ENCODE data around the gene KCNMA1.

KCNMA1 gene

DNA sequence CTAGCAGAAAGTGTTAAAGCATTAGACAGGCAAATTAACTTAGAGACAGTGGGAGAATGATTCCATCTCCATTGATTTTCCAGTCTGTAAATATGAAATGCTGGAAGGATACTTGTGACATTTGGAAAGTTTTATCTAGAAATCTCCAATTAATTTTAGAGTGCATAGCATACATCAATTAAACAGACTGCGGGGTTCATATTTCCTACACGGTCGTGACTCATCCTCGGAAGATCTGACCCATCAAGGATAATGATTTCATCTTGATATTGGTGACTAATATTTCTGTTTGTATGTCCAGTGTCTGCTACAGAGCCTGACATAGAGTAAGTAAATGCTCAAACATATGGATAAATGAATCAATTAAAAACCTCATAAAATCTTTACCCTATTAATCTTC lies 474.9 kb downstream of the KCNMA1 start:
- H3K9me3 ChIP-seq (ENCODE audit: control insufficient read depth, low read length): no peaks in the 10 kb centered on the region
- H3K4me3 ChIP-seq (ENCODE audit: insufficient read depth, low read depth, low read length, poor library complexity, severe bottlenecking): no peak overlapping the region
- no peak for DNase-seq
- no peaks in the 10 kb centered on the region for H3K4me1 ChIP-seq (ENCODE audit: control insufficient read depth, insufficient read depth, low read length, poor library complexity, severe bottlenecking)
- no peaks in the 10 kb centered on the region for H3K36me3 ChIP-seq (ENCODE audit: control insufficient read depth, insufficient read depth, low read length)
- H3K27ac ChIP-seq (ENCODE audit: insufficient read depth, low read length, poor library complexity, severe bottlenecking): no peak overlapping the region
- no peaks in the 10 kb centered on the region for H3K27me3 ChIP-seq (replicated peaks; ENCODE audit: control insufficient read depth, insufficient read depth, low read length, poor library complexity, severe bottlenecking)

- Histone ChIP-seq H3K4me3 (ENCODE audit: insufficient read depth, low read depth, low read length, poor library complexity, severe bottlenecking) (no peak overlapping the region), H3K9me3 (ENCODE audit: control insufficient read depth, low read length) (no peaks in the 10 kb centered on the region), H3K36me3 (ENCODE audit: control insufficient read depth, insufficient read depth, low read length) (no peaks in the 10 kb centered on the region), H3K27ac (ENCODE audit: insufficient read depth, low read length, poor library complexity, severe bottlenecking) (no peak overlapping the region), H3K4me1 (ENCODE audit: control insufficient read depth, insufficient read depth, low read length, poor library complexity, severe bottlenecking) (no peaks in the 10 kb centered on the region), H3K27me3 (replicated peaks; ENCODE audit: control insufficient read depth, insufficient read depth, low read length, poor library complexity, severe bottlenecking) (no peaks in the 10 kb centered on the region)
- DNase-seq: no peak
Observed at GRCh38 chr10:77160679-77161078, 476.9 kb downstream of the KCNMA1 start.

DNA sequence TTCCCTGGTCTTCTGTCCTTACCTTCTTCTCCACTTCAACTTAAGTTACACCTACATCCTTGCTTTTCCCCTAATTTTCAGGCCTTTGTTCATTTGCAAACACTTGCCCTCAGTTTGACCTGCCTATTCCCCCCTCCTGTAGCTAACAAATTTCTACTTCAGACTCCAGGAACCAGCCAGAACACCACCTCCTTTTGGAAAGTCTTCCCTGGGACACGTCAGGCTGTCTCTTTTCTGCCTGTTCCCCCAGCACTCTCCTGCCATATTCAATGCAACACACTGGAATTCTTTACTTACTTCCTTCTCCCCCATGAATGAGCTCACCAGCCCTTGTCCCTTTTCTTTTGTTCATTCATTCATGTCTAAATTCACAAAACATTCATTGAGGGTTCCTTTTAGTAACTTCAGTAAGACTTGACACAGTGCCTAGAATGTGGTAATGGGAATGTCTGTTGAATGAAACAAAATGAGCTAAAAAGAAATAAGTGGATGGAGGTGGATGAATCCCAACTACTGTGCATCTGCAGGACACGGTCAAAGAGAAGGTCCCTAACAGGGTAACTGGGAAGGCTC lies 478.0 kb downstream of the KCNMA1 start:
- Histone ChIP-seq H3K4me1 (ENCODE audit: control insufficient read depth, insufficient read depth, low read length, poor library complexity, severe bottlenecking) (no peaks in the 10 kb centered on the region), H3K27ac (ENCODE audit: insufficient read depth, low read length, poor library complexity, severe bottlenecking) (no peak overlapping the region), H3K9me3 (ENCODE audit: control insufficient read depth, low read length) (no peaks in the 10 kb centered on the region), H3K36me3 (ENCODE audit: control insufficient read depth, insufficient read depth, low read length) (no peaks in the 10 kb centered on the region), H3K27me3 (replicated peaks; ENCODE audit: control insufficient read depth, insufficient read depth, low read length, poor library complexity, severe bottlenecking) (no peaks in the 10 kb centered on the region), H3K4me3 (ENCODE audit: insufficient read depth, low read depth, low read length, poor library complexity, severe bottlenecking) (no peak overlapping the region)
- no peak for DNase-seq

GRCh38 chr10:77158666-77159065 lies 478.9 kb downstream of the KCNMA1 start:
- no peak overlapping the region for H3K27ac ChIP-seq (ENCODE audit: insufficient read depth, low read length, poor library complexity, severe bottlenecking)
- no peak overlapping the region for H3K4me3 ChIP-seq (ENCODE audit: insufficient read depth, low read depth, low read length, poor library complexity, severe bottlenecking)
- H3K4me1 ChIP-seq (ENCODE audit: control insufficient read depth, insufficient read depth, low read length, poor library complexity, severe bottlenecking): no peaks in the 10 kb centered on the region
- H3K27me3 ChIP-seq (replicated peaks; ENCODE audit: control insufficient read depth, insufficient read depth, low read length, poor library complexity, severe bottlenecking): no peaks in the 10 kb centered on the region
- no peaks in the 10 kb centered on the region for H3K36me3 ChIP-seq (ENCODE audit: control insufficient read depth, insufficient read depth, low read length)
- DNase-seq: no peak
- no peaks in the 10 kb centered on the region for H3K9me3 ChIP-seq (ENCODE audit: control insufficient read depth, low read length)

- Histone ChIP-seq H3K4me1 (ENCODE audit: control insufficient read depth, insufficient read depth, low read length, poor library complexity, severe bottlenecking) (no peaks in the 10 kb centered on the region), H3K9me3 (ENCODE audit: control insufficient read depth, low read length) (no peaks in the 10 kb centered on the region), H3K4me3 (ENCODE audit: insufficient read depth, low read depth, low read length, poor library complexity, severe bottlenecking) (no peak overlapping the region), H3K36me3 (ENCODE audit: control insufficient read depth, insufficient read depth, low read length) (no peaks in the 10 kb centered on the region), H3K27ac (ENCODE audit: insufficient read depth, low read length, poor library complexity, severe bottlenecking) (no peak overlapping the region), H3K27me3 (replicated peaks; ENCODE audit: control insufficient read depth, insufficient read depth, low read length, poor library complexity, severe bottlenecking) (no peaks in the 10 kb centered on the region)
- no peak for DNase-seq
Observed at GRCh38 chr10:77157248-77158019, 480.2 kb downstream of the KCNMA1 start.

DNA sequence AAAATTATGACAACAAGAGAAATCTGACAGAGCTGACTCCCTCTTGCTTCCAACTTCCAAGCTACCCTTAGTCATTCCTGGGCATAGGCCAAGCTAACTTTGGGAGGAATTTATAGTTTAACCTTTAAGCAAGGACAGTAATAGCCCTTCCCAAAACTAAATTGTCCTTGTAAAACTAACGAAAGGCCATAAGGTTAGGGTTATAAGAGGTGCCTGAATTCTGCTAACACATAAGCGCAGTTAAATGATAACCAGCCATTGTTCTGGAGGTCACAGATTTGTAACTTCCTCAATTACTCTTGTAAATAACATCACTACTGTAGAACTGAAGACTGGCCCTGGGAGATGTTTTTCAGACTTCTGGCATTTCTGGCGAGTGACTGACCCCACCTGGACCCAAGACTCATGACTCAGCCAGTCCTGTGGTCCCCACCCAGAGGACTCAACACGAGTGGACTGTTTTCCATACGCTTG lies 481.2 kb downstream of the KCNMA1 start:
- no peak overlapping the region for H3K4me3 ChIP-seq (ENCODE audit: insufficient read depth, low read depth, low read length, poor library complexity, severe bottlenecking)
- no peaks in the 10 kb centered on the region for H3K4me1 ChIP-seq (ENCODE audit: control insufficient read depth, insufficient read depth, low read length, poor library complexity, severe bottlenecking)
- no peaks in the 10 kb centered on the region for H3K36me3 ChIP-seq (ENCODE audit: control insufficient read depth, insufficient read depth, low read length)
- no peaks in the 10 kb centered on the region for H3K27me3 ChIP-seq (replicated peaks; ENCODE audit: control insufficient read depth, insufficient read depth, low read length, poor library complexity, severe bottlenecking)
- no peaks in the 10 kb centered on the region for H3K9me3 ChIP-seq (ENCODE audit: control insufficient read depth, low read length)
- H3K27ac ChIP-seq (ENCODE audit: insufficient read depth, low read length, poor library complexity, severe bottlenecking): no peak overlapping the region
- DNase-seq: no peak

- no peaks in the 10 kb centered on the region for H3K36me3 ChIP-seq (ENCODE audit: control insufficient read depth, insufficient read depth, low read length)
- H3K9me3 ChIP-seq (ENCODE audit: control insufficient read depth, low read length): no peaks in the 10 kb centered on the region
Observed at GRCh38 chr10:77152256-77152655, 485.4 kb downstream of the KCNMA1 start.

DNA sequence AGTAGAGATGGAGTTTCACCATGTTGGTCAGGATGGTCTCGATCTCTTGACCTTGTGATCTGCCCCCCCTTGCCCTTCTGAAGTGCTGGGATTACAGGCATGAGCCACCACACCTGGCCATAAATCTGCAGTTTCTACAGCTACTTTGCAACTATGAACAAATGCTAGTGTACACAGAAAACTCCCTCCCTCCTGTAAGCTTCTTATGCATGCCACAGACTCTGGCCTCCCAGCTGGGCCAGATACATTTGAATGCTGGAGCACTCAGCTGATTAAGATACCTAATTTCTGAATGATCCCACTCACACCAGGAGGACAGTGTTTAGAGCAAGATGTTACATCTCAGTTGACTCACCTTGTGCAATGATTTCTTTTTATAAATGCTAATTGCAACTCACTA lies 486.2 kb downstream of the KCNMA1 start:
- Histone ChIP-seq H3K4me1 (ENCODE audit: control insufficient read depth, insufficient read depth, low read length, poor library complexity, severe bottlenecking) (no peaks in the 10 kb centered on the region), H3K9me3 (ENCODE audit: control insufficient read depth, low read length) (no peaks in the 10 kb centered on the region), H3K27ac (ENCODE audit: insufficient read depth, low read length, poor library complexity, severe bottlenecking) (no peak overlapping the region), H3K36me3 (ENCODE audit: control insufficient read depth, insufficient read depth, low read length) (no peaks in the 10 kb centered on the region), H3K27me3 (replicated peaks; ENCODE audit: control insufficient read depth, insufficient read depth, low read length, poor library complexity, severe bottlenecking) (no peaks in the 10 kb centered on the region), H3K4me3 (ENCODE audit: insufficient read depth, low read depth, low read length, poor library complexity, severe bottlenecking) (no peak overlapping the region)
- DNase-seq: no peak

More at GRCh38 chr10:77152256-77152655, 485.4 kb downstream of the KCNMA1 start:
- Histone ChIP-seq H3K4me3 (ENCODE audit: insufficient read depth, low read depth, low read length, poor library complexity, severe bottlenecking) (no peak overlapping the region), H3K27ac (ENCODE audit: insufficient read depth, low read length, poor library complexity, severe bottlenecking) (no peak overlapping the region), H3K27me3 (replicated peaks; ENCODE audit: control insufficient read depth, insufficient read depth, low read length, poor library complexity, severe bottlenecking) (no peaks in the 10 kb centered on the region), H3K4me1 (ENCODE audit: control insufficient read depth, insufficient read depth, low read length, poor library complexity, severe bottlenecking) (no peaks in the 10 kb centered on the region)
- DNase-seq: no peak

DNA sequence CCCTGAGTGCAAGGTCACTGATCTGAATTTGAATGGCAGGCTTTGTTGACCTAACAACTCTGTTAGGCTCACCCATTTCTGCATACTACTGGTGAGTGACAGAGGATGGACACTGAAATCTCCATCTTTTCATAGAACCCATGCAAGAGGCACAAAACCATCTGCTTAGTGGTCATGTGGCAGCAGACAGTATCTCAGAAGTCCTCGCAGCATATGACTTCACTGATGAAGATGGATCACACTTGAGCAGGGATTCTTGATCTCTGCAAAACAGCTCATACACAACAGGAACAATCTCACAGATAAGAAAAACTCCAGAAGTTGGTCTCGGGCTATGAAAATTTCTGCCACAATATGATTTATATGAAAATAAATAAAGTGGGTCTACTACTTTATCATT lies 487.9 kb downstream of the KCNMA1 start:
- no peaks in the 10 kb centered on the region for H3K9me3 ChIP-seq (ENCODE audit: control insufficient read depth, low read length)
- H3K27ac ChIP-seq (ENCODE audit: insufficient read depth, low read length, poor library complexity, severe bottlenecking): no peak overlapping the region
- H3K27me3 ChIP-seq (replicated peaks; ENCODE audit: control insufficient read depth, insufficient read depth, low read length, poor library complexity, severe bottlenecking): no peaks in the 10 kb centered on the region
- no peaks in the 10 kb centered on the region for H3K4me1 ChIP-seq (ENCODE audit: control insufficient read depth, insufficient read depth, low read length, poor library complexity, severe bottlenecking)
- H3K36me3 ChIP-seq (ENCODE audit: control insufficient read depth, insufficient read depth, low read length): no peaks in the 10 kb centered on the region
- no peak overlapping the region for H3K4me3 ChIP-seq (ENCODE audit: insufficient read depth, low read depth, low read length, poor library complexity, severe bottlenecking)
- no peak for DNase-seq

DNA sequence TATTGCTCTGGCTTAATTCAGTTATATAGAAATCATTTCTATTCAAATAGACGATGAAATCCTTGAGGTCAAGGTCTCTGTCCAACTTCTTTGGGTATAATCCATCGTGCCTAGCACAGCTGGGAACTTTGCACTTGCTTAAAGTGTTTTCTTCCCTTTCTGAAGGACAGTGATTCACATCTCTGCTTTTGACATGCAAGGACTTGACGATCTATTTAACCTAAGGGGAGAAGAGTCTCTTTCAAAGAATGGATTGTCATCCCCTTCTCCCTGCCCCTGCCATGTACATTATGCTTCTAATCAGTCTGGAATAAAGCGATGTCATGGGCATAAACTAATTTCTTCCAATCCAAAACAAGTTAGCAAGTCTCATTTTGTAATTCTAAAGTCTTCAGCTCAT lies 488.6 kb downstream of the KCNMA1 start:
- no peak overlapping the region for H3K4me3 ChIP-seq (ENCODE audit: insufficient read depth, low read depth, low read length, poor library complexity, severe bottlenecking)
- H3K36me3 ChIP-seq (ENCODE audit: control insufficient read depth, insufficient read depth, low read length): no peaks in the 10 kb centered on the region

More for the DNA sequence above, 488.6 kb downstream of the KCNMA1 start:
- no peak overlapping the region for H3K27ac ChIP-seq (ENCODE audit: insufficient read depth, low read length, poor library complexity, severe bottlenecking)
- no peak for DNase-seq
- no peaks in the 10 kb centered on the region for H3K9me3 ChIP-seq (ENCODE audit: control insufficient read depth, low read length)
- H3K4me1 ChIP-seq (ENCODE audit: control insufficient read depth, insufficient read depth, low read length, poor library complexity, severe bottlenecking): no peaks in the 10 kb centered on the region
- no peaks in the 10 kb centered on the region for H3K27me3 ChIP-seq (replicated peaks; ENCODE audit: control insufficient read depth, insufficient read depth, low read length, poor library complexity, severe bottlenecking)

Measured in effector memory CD4-positive, alpha-beta T cell (primary cell).